ENCODE results near the gene NXF3. TPM values are rescaled to one million over a fixed set of nuclear protein-coding genes. Genes with fewer than 3 reads are reported as not detected.
"Not testable (repeated sequence)": the region's sequence is repeated elsewhere in the genome, so short reads cannot be mapped to it uniquely, and the experiment has no call there.

NXF3 gene
- total RNA-seq, 1 experiment from 2014 or later, result not detected

GRCh38 chrX:103051260-103051789, 41.6 kb downstream of the NXF3 start:
- no peaks in the 10 kb centered on the region for H3K36me3 ChIP-seq (ENCODE audit: insufficient read depth, low read length, poor library complexity, severe bottlenecking)
- H3K4me3 ChIP-seq (ENCODE audit: low read depth, low read length, poor library complexity, severe bottlenecking), result no peak overlapping the region
- intact Hi-C loops (cut with micrococcal nuclease; ENCODE audit: unreplicated experiment), result no loop called here
- H3K9me3 ChIP-seq (ENCODE audit: low read depth, low read length, poor library complexity, severe bottlenecking), result no peaks in the 10 kb centered on the region
- BruUV-seq (replicated peaks), result no TSS peak
- H3K27ac ChIP-seq (ENCODE audit: low read depth, low read length, poor library complexity, severe bottlenecking), result no peak overlapping the region
- TF ChIP-seq CTCF (conservative IDR thresholded peaks at IDR 0.05; ENCODE audit: low read depth, low read length), result no peak
- TF ChIP-seq EZH2 (IDR thresholded peaks at IDR 0.05; ENCODE audit: borderline replicate concordance, low read depth, low read length, poor library complexity, severe bottlenecking), result no peak
- no peak for DNase-seq (ENCODE audit: low spot score)
- ChIA-PET CTCF (no interaction called here), POLR2A (ENCODE audit: low non-redundant PET) (no interaction called here)
- no peaks in the 10 kb centered on the region for H3K4me1 ChIP-seq (ENCODE audit: insufficient read depth, low read length, poor library complexity, severe bottlenecking)
- peaks cover 5% of the 10 kb centered on the region for H3K27me3 ChIP-seq (replicated peaks; ENCODE audit: insufficient read depth, low read depth, low read length, poor library complexity)

- H3K4me3 ChIP-seq (ENCODE audit: low read depth, low read length, poor library complexity, severe bottlenecking); DNase-seq (ENCODE audit: low spot score); H3K27ac ChIP-seq (ENCODE audit: low read depth, low read length, poor library complexity, severe bottlenecking); H3K4me1 ChIP-seq (ENCODE audit: insufficient read depth, low read length, poor library complexity, severe bottlenecking); H3K9me3 ChIP-seq (ENCODE audit: low read depth, low read length, poor library complexity, severe bottlenecking); BruUV-seq (replicated peaks); H3K36me3 ChIP-seq (ENCODE audit: insufficient read depth, low read length, poor library complexity, severe bottlenecking); H3K27me3 ChIP-seq (replicated peaks; ENCODE audit: insufficient read depth, low read depth, low read length, poor library complexity); CTCF ChIA-PET; intact Hi-C loops (cut with micrococcal nuclease; ENCODE audit: unreplicated experiment); POLR2A ChIA-PET (ENCODE audit: low non-redundant PET): not testable (repeated sequence)
Measured at GRCh38 chrX:103033371-103033770, 59.6 kb downstream of the NXF3 start.

Other genes starting within 250 kb of the NXF3 start
- gene RAB40AL, start 155.9 kb downstream of the NXF3 start, total RNA-seq (2021), result 0.97 and 1.1 TPM in 2 replicates
- 104 and 105 TPM in 2 replicates for gene BEX1, start 29.0 kb downstream of the NXF3 start, total RNA-seq (2021)
- gene BEX4, start 122.0 kb upstream of the NXF3 start, total RNA-seq (2021), result 65.4 and 67.7 TPM in 2 replicates
- gene TCEAL8, start 162.0 kb upstream of the NXF3 start, total RNA-seq (2021), result 62.9 and 66.2 TPM in 2 replicates
- 0.26 and 0.58 TPM in 2 replicates for gene TCEAL5, start 183.6 kb upstream of the NXF3 start, total RNA-seq (2021)
- 49.4 and 51.4 TPM in 2 replicates for gene BEX2, start 217.8 kb upstream of the NXF3 start, total RNA-seq (2021)
- not detected in 2 replicates for gene TCEAL7, start 237.1 kb upstream of the NXF3 start, total RNA-seq (2021)